Prostate gland (tissue), 2 donors: ENCODE data around the gene CELA3A.

Source experiments
- POLR2A ChIP-seq: fragments of 450-650 bp; IDR thresholded peaks from one replicate; pipeline ENCODE4 v1.6.1; 2016; ENCODE audit warnings: antibody characterized with exemption, mild to moderate bottlenecking
- TF ChIP-seq, protein P1 (sequence below), 4 experiments: fragments of 200-600 bp in 2 of 4; fragments of 450-650 bp in 2 of 4; sonication (generic) in 2 of 4; IDR thresholded peaks; 1 replicate in 3 of 4; 2 replicates in 1 of 4; pipeline ENCODE4 v1.5.1; 2016 to 2019; ENCODE audit warnings: antibody characterized with exemption in 4 of 4, mild to moderate bottlenecking in 2 of 4, moderate library complexity in 2 of 4

DNA sequence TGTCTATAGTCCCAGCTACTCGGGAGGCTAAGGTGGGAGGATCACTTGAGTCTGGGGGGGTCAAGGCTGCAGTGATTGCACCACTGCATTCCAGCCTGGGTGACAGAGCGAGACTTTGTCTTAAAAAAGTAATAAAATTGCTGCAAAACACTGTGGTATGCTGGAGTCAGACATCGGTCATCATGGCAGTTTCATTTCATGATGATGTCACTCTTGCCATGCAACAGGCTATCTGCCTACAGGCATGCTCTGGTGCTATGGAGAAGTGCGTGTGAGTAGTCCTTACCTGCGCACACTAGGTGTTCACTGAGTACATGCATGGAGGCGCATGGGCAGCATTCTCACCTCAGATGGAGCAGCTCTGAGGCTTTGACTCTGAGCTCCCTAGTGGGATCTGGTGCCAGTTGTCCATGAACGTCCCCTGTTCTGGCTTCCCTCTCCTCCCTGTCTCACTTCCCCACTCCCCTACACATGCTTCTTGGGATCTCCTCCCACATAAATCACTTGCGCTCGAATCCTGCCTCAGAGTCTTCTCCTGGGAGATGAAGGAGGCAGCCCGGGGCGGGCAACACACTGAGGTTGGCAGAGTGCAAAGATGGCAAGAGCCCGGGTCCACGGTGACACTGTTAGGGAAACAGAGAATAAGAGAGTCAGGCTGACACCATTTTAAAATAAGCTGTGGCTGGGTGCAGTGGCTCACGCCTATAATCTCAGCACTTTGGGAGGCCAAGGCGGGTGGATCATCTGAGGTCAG, 35.0 kb upstream of the CELA3A start:
- TF ChIP-seq, protein P1, sequence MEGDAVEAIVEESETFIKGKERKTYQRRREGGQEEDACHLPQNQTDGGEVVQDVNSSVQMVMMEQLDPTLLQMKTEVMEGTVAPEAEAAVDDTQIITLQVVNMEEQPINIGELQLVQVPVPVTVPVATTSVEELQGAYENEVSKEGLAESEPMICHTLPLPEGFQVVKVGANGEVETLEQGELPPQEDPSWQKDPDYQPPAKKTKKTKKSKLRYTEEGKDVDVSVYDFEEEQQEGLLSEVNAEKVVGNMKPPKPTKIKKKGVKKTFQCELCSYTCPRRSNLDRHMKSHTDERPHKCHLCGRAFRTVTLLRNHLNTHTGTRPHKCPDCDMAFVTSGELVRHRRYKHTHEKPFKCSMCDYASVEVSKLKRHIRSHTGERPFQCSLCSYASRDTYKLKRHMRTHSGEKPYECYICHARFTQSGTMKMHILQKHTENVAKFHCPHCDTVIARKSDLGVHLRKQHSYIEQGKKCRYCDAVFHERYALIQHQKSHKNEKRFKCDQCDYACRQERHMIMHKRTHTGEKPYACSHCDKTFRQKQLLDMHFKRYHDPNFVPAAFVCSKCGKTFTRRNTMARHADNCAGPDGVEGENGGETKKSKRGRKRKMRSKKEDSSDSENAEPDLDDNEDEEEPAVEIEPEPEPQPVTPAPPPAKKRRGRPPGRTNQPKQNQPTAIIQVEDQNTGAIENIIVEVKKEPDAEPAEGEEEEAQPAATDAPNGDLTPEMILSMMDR (IDR thresholded peaks at IDR 0.05): no peak
- no peak for TF ChIP-seq POLR2A
